Measurements from ENCODE around the gene YPEL2.

The YPEL2 gene

GRCh38 chr17:59330053-59330942 is 1.2 kb upstream of the YPEL2 start:
- no peak for DNase-seq (ENCODE audit: low spot score)

DNA sequence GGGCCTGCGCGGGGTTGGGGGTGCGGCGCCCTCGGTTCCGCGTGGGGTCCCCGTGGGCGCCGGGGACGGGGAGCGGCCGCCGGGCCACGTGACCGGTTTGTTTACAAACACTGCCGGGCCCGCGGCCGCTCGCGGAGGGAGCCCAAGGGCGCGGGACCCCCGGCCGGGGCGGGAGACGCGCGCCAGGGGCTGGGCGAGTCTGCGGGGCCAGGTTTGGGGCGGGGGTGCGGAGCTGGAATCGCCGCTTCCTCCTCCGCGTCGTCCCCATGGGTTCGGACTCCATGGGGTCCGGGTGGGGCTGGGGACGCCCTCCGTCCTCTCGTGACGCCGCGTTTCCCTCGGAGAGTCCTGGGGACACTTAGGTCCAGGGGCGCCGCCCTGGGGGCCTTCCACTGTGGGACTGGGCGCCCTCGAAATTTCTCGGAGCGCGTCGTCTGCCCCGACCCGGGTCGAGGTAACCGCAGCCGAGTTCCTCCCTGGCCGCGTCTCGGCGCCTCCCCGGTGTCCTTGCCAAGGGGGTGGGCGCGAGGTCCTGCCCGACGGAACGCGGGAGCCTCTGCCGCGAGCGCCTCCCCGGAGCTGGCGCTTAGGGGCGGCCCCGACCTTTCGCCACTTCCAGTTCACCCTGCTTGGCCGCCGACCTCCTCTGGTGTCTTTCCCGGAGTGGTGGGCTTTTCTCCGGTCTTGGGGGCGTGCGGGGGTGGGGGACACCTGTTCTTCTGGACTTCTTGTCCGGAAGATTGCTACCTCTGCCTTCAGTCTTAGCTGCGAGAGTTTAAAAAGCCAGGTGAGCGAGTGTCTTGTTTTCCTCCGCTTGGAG is 684 bp downstream of the YPEL2 start:
- no peak for DNase-seq (ENCODE audit: low spot score)

GRCh38 chr17:59332749-59333377 is 1.4 kb downstream of the YPEL2 start:
- DNase-seq (ENCODE audit: low spot score), result no peak

GRCh38 chr17:59333836-59334235 is 2.4 kb downstream of the YPEL2 start:
- no peak for DNase-seq (ENCODE audit: low spot score)

DNA sequence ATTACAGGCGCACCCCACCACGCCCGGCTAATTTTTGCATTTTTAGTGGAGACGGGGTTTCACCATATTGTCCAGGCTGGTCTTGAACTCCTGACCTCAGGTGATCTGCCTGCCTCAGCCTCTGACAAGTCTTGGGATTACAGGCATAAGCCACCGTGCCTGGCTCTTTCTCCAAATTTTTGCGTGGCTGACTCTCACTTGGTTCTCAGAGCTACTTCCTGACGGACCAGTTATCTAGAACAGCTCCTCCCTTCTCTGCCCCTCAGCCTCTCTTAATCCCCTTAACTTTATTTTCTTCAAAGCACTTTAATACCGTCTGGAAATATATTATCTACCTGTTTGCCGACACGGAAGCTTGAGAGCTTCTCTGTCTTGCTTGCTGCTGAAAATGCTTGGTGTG is 4.2 kb downstream of the YPEL2 start:
- DNase-seq (ENCODE audit: low spot score), result no peak

DNA sequence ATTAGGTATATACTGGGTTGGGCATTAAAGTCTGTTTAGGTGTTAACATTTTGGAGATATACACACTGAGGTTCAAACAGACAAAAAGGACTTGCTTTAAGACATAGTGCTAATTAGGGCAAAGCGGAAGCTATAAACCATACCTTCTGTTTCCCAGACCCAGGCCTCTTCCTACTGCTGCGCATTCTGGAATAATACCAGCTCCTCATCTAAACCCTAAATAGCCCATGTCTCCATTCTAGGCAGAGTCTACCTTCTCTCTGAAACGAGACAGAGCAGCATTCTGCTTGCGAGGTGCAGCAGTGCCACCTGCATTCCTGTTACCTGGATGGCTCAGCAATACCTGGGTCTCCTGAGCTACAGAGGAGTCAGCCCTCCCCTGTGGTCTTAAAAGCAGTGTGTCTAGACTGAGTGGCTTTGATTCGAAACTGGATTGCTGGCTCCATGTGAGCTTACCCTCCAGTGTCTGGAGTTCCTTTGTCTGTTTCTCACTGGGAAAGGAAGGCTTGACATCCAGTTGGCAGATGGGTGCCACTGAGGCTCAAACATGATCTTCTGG is 6.4 kb downstream of the YPEL2 start:
- DNase-seq (ENCODE audit: low spot score), result no peak

- DNase-seq (ENCODE audit: low spot score), result no peak
Observed at GRCh38 chr17:59338498-59338897, 7.0 kb downstream of the YPEL2 start.

DNA sequence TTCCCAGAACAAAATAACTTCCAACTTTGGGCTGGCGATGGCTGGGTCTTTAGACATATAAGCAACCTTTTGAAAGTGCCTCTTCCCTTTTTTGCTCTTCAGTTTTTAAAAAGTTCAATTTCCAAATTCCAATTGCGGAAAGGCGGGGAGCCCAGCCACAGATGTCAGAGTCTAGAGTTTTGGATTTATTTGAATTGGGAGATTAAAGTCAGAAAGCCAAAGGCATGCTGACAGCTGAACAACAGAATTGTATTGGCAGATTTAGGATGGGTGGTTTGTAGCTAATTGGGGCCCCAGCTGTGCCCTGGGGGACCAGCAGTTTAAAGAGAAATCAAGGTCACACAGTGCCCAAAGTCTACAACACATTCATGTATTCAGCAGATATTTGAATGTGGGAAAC is 10.5 kb downstream of the YPEL2 start:
- DNase-seq (ENCODE audit: low spot score), result no peak

GRCh38 chr17:59342681-59343131 is 11.3 kb downstream of the YPEL2 start:
- DNase-seq (ENCODE audit: low spot score), result no peak

DNA sequence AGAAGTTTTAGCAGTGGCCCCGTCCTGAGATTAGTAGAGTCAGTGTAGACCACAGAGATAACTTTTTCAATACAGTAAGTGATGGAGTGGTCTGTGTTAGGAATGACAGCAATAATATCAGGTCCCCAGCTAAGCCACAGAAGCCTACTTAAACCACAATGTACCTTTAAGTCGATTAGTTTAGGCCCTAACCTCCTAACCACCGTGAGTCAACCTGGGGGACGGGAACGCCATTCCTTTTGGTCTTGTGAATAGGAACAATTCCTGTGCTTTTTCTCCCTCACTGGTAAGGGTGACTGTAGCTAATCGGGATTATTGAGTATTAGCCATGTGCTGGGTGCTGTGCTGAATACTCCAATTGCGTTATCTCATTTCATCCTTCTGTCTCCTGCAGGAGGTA is 14.0 kb downstream of the YPEL2 start:
- DNase-seq (ENCODE audit: low spot score), result no peak

DNA sequence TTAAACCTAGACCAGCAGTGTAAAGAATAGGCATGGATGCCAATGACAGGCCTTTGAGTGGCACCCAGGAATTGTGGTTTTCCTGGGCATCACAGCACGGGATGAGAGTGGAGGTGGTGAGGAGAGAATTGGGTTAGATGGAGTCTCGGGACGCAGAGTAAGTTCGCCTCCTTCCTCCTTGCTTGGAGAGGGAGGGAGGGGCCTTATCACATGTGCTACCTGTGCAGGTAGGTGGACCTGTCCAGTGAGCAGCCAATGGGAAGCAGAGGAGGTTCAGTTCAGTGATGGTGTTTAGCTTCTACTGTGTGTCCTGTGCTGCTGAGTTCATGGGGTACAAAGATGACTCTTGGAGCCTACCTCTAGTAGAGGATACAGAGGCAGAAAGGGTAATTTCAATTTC is 14.9 kb downstream of the YPEL2 start:
- no peak for DNase-seq (ENCODE audit: low spot score)

DNA sequence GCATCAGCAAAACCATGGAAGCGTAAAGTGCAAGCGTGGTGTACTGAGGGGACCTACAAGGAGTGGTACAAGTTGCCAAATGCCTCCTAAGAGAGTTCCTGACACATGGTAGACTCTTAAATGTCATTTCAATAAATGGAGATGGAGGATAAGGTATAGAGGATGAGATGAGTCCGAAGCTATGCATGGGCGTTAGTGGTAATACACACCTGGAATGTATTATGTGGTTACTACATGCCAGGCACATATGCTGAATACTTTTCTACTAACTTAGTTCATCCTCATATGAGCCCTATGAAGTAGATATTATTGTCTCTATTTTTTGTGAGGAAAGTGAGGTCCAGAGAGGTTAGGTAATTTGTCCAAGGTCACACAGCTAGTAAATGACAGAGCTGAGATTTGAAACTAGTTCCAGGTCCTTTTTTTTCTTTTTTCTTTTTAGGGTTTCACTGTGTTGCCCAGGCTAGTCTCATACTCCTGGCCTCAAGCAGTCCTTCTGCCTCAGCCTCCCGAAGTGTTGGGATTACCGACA is 15.5 kb downstream of the YPEL2 start:
- no peak for DNase-seq (ENCODE audit: low spot score)

DNA sequence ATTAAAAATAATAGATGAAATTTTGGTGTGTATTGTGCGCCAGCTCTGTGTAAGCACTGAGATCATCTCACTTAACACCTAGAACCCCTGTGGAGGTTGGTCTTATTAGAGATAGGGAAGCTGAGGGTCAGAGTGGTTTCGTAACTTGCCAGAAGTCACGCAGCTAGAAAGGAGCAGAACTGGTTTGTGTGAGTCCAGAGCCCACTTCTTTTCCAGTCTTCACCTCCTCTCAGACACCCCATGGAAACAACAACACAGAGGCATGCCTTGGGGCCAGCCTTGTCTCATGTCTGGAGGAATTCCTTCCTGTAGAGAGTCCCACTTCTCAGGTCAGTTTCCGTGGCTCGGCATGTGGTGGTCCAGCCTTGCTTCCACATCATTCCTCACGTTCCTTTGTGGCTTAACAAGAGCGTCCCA is 16.5 kb downstream of the YPEL2 start:
- DNase-seq (ENCODE audit: low spot score), result no peak

GRCh38 chr17:59349178-59349577 is 17.7 kb downstream of the YPEL2 start:
- DNase-seq (ENCODE audit: low spot score), result no peak

- no peak for DNase-seq (ENCODE audit: low spot score)
Observed at GRCh38 chr17:59353106-59353854, 21.8 kb downstream of the YPEL2 start.

GRCh38 chr17:59353936-59354755 is 22.7 kb downstream of the YPEL2 start:
- no peak for DNase-seq (ENCODE audit: low spot score)

- DNase-seq (ENCODE audit: low spot score), result no peak
Observed at GRCh38 chr17:59355030-59355701, 23.7 kb downstream of the YPEL2 start.

DNA sequence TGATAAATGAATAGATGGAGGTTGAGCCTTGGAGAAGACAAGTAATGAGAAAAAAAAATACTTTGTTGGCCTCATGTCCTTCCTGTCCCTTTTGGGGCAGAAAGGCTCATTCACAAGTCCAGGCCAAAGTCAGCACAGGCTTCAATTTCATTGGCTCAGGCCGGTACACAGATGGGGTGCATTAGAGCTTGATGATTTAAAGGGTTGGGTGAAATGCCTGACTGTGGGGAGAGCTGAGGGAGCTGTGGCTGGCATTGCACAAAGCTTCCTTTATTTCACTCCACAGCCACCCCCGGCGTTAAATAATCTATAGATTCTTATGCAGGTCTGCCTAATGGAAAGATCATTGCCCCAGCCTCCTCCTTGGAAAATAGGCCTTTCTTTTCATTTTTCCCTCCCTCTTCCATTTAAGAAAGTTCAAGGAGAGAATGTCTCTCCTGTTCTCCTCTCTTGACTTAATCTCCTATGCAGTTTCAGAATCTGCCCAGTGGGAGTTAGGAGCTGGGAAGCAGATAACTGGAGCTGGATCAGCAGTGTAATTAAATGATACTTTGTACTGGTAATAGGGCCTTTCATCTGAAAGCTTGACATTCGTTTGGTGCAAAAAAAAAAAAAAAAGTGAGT is 24.4 kb downstream of the YPEL2 start:
- DNase-seq (ENCODE audit: low spot score), result no peak

DNA sequence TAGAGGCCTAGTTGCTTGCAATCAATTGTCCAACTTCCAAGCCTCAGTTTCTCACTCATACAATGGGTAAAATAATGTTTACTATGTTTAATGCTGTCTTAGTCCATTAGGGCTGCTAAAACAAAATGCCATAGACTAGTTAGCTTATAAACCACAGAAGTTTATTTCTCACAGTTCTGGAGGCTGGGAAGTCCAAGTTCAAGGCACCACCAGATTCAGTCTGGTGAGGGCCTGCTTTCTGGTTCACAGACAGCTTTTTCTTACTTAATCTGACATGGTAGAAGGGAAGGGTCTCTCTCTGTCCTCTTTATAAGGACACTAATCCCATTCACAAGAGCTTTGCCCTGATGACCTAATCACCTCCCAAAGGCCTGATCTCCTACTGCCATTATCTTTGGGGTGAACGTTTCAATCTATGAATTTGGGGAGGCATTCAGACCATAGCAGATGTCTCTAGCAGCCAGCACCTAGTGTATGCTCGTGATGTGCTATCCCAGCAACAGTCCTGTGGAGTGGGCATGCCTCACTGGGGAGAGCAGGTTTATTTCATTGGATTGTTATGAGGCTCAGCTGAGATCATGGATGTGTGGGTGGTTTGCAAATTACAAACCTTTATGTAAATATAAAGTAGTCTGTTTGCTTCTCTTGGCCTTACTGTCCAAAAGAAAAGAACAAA is 25.2 kb downstream of the YPEL2 start:
- DNase-seq (ENCODE audit: low spot score), result no peak
